ENCODE data around the gene CAMSAP1.

The CAMSAP1 gene

GRCh38 chr9:135805422-135806022 lies 101.8 kb downstream of the CAMSAP1 start:
- FAIRE-seq: no peak

- no peak for FAIRE-seq
Observed at GRCh38 chr9:135804581-135805421, 102.5 kb downstream of the CAMSAP1 start.

DNA sequence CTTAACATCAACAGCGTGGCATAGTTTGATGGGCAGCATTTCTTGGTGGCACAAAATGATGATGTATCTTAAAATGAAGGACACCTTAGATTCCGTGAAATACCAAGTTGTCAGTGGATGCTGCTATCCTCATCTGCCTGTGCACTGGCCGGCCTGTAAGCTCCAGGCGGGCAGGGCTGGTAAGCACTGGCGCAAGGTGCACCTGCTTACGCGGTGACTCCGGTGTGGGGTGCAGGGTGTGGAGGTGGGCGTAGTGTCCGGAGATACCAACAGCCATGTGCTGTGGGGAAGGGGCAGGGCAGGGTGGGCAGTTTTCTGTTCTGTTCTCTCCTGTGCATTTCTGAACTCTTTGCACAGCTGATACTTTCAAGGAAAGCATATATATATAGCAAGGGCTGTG lies 103.9 kb downstream of the CAMSAP1 start:
- no peak for FAIRE-seq

DNA sequence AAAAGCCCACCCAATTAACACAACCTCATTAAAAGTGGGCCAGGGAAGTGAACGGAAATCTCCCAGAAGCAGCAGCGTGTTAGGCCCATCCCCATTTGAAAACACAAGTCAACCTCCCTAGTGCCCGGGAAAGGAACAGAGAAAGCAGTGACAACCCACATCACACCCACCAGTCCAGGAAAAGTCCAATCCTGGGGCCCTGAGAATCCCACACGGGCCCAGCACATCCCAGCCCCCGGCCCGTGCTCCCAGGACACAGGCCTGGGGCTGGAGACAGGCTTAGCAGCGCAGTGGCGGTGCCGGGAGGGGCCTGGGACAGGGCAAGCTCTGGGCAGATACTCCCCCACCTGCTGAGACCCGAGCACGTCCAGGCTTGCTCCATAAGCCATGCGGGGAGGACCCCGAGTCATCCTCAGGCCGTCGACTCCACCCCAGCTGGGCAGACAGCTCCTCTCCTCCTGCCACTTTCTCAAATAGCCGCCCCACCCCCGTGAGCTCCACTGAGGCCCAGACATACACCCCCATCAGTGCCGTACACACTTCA lies 104.4 kb downstream of the CAMSAP1 start:
- FAIRE-seq: no peak

DNA sequence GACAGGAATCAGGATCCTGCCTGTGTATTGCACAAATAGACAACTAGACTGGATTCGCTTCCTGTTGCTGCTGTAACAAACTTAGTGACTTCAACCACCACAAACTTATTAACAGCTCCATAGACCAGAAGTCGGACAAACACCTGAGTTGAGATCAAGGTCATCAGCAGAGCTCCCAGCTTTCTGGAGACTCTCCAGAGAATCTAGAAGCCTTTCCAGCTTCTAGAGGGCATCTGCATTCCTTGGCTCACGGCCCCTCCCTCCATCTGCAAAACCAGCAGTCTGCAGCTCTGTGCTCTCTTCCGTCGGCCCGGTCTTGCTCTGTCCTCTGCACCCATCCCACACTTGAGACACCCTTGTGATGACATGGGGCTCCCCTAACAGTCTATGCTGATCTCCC lies 106.3 kb downstream of the CAMSAP1 start:
- FAIRE-seq: no peak

DNA sequence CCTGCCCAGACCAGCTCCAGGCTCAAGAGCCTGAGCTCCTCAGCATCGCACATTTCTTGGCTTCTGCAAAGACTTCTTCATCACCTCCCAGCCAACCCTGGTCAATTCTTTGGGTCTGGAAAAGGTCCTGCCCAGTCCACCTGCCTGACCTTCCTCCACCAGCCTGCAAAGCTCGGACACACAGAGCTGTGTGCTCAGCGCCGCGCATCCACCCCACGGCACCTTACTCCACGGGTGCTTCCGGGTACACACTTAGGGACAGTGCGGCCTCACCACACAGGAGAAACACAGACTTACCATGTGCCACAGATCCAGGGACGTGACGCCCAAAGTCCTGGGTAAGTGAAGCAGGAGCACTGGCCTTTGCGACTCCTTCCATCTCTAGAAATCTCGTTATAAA lies 108.1 kb downstream of the CAMSAP1 start:
- no peak for FAIRE-seq

- no peak for FAIRE-seq
Observed at GRCh38 chr9:135798263-135798585, 109.1 kb downstream of the CAMSAP1 start.

DNA sequence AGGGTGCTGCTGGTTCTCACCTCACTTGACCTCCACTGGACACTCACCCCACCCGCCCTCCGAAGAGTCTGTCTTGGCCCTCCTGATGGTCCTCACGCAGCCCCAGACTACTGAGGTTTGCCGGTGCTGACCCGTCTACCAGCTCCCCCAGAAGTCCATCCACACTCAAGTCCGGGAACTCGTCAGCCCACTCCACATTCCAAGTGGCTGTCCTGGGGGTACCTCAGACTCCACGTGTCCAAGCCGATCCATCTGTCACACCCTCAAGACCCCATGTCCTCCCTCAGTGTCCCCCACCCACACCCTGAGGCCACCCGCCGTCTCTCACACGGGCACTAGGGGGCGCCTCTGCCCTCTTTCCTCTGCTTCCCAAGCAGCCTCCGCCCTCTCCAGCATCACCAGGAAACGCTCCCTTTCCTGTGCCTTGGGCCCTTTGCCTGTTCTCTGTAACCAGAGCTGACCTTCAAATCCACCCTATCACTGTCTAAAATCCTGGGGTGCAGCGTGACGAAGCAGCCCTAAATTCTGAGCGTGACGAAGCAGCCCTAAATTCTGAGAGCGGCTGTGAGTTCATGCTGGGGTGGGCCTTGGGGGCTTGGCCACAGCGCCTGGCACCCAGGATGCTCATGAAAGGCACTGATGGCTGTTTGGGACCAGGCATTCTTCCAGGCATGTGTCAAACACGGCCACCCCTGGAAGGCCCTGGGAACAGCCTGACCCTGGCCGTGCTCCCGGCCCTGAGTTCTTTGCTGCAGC lies 109.7 kb downstream of the CAMSAP1 start:
- no peak for FAIRE-seq

DNA sequence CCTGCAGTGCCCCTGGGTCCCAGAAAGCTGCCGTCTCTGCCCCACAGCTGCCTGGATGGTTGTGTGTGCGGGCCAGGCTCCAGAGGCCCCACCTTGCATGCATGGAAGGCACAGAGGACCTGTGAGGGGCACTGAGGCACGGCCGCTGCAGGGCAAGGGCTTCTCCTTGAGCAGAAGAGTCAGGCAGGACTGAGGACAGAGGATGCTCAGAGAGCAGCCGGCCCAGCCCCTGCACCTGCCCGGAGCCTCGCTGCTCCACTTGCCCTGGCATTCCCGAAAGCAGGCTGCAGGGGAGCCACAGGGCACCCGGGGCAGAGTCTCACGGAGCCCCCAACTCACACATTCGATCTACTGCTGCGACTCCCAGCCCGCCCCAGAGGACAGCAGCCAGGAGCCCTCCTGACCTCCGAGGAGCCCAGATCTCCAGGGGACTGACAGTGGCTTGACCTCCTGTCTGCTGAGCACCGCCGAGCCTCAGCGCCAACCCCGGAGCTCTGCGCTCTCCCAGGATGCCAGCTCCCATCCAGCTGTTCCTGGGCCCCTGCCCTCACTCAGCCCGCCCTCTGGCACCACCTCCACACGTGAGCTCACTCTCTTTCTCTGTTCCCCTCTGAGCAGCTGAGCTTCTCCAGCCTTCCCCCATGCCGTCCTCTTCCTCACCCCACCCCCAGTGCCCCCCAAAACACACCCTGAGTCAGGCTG lies 110.4 kb downstream of the CAMSAP1 start:
- no peak for FAIRE-seq

- no peak for FAIRE-seq
Observed at GRCh38 chr9:135795391-135795790, 112.0 kb downstream of the CAMSAP1 start.

DNA sequence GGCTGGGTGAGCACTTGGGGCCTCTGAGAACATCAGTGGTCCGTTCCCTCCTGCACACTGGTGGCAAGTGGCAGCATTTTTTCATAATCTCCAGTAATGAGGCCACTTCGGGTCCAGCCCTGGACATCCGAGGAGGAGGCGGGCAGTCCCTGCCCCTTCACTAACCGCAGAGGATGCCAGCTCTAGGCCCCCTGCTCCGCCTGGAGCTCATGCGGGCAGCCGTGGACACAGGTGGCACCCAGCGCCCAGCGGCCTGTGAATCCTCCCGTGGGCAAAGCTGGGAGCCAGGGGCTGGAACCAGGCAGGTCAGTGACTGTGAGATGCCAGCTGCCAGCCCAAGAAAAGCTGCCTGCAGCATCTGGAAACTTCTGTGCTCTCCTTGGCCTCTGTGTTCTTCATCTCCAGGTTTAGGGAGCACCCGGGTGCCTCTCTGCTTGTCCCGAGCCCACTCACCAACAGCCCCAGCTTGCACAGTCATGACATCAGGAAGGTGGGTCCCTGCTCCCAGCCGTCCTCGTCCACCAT lies 112.9 kb downstream of the CAMSAP1 start:
- FAIRE-seq: no peak

DNA sequence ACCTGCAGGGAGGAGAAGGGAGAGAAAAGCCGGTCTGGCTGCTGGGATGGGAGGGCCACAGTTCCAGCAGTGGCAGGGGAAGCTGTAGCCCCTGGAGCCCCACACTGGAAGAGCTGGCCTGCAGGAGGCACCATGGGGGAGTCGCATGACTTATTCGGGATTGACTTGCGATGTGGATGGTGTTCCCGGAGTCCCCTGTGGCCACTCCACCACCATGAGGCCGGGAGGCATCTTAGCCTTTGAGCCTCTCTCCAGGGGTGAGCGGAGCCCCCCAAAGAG lies 113.3 kb downstream of the CAMSAP1 start:
- no peak for FAIRE-seq

DNA sequence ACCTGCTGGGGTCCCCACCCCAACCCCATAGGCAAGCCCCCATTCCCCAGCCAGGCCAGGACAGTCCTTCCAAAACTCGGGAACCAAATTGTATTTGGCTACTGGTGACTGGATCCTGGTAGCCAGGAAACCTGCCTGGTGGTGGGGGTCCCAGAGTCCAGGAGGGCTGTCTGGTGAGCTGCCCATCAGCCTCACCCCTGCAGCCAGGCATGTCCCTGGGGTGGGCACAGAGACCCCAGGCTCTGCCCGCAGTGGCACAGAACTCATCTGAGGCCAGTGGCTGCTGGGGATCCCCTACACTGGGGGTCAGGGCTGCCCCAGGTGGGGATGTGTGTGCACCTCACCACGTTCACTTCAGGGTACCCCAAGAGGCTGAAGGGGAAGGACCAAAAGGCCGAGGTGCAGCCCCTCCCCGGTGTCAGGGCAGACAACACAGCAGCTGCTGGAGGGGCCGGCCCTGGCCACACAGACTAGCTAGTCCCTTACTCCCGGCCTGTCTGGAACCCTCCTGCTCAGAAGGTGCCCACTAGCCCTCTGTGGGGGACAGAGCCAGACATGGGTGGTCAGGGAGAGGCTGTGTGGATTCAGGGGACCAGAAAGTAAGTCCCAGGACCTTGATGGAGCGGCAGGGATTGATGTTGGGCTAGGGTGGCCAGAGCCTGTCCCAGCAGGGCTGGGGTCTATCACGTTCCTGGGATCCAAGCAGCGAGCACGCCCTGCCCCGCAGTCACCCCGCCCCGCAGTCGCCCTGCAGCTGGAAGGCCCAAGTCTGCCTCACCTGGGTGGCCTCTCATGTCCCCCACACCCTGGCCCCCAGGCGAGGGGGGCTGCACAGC lies 113.9 kb downstream of the CAMSAP1 start:
- no peak for FAIRE-seq

GRCh38 chr9:135792268-135793128 lies 114.8 kb downstream of the CAMSAP1 start:
- FAIRE-seq: no peak

DNA sequence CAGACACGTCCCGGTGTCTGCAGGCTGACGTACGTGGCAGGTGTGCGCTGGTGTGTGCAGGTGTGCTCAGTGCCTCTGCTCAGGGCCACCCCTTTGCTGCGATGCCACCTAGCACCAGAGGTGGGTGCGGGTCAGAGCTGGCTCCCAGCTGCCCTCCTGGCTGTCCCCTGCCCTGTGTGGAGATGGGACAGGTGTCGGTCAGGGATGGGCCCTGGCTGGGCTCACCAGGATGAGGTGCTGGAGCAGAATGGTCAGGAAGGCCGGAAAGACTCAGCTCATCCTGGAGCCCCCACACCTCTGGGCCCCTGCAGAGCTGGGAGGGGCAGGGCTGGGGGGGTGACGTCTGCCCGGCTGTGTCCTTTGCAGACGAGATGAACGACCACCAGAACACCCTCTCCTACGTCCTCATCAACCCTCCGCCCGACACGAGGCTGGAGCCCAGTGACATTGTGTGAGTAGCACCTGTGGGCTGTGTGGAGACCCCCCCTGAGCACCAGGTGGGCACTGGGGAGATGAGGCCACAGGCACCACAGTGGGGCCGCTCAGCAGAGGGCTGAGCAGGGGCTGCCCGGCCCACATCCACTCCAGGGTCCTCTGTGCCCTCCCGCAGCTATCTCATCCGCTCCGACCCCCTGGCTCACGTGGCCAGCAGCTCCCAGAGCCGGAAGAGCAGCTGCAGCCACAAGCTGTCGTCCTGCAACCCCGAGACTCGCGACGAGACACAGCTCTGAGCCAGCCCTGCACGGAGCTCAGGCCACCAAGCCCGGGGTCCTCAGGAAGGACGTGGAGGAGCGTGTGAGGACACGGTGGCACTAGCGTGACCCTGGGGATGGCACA lies 115.7 kb downstream of the CAMSAP1 start:
- no peak for FAIRE-seq

DNA sequence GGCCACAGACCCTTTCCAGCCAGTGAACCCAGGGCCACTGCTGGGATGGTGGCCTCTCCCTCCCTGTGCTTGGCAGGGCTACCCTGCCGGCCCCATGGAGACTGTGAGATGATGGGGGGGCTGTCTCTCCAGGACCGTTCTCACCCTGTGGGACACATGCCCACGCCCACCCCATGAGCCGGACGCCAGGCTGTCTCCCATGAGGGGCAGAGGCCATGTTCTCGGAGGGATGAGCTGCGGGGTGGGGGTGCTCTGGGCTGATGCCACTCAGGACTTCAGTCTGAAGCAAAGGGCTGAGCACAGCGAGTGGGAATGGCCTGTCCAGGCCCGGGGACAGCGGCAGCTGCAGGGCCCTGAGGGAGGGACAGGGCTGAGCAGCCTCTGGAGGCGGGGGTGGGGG lies 116.5 kb downstream of the CAMSAP1 start:
- FAIRE-seq: no peak

DNA sequence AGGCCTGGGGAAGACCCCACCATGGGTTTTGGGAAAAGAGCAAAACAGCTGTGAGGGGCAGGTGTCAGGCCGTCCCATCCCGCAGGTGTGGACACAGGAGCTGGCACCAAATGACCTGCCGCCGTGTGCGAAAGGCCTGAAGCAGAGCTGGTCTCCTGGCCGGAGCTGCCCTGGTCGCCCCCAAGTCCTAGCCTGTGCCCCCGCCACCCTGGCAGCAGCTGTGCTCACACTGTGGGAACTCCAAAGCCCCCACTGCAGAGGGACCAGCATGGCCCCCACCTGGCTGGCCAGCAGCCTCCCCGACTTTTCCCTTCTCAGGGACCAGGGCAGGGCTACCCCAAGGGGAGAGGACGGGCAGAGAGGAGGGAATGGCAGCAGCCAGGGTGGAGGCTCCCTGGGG lies 117.0 kb downstream of the CAMSAP1 start:
- no peak for FAIRE-seq

DNA sequence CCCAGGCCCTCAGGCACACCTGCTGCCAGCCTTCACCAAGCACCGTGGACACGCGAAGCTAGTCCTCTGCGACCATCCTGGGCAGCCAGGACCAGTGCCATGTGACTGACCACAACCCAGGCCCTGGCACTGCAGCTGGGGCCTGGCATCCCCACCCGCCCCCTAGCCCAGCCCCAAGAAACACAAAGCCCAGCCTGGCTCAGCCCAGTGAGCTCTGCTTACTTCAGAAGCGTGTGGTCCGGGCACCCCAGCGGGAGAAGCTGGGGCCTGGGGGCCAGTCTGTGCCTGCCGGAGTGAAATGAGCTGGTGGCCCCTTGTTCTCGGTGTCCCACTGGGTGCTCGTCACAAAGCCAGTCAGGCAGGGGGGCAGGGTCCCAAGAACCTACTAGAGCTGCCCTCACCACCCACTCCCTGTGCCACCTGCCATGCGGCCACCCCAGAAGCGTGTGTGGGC lies 117.5 kb downstream of the CAMSAP1 start:
- FAIRE-seq: no peak

GRCh38 chr9:135788576-135789300 lies 118.6 kb downstream of the CAMSAP1 start:
- FAIRE-seq: no peak
